Suprapubic skin (tissue), 2 donors: Measurements from ENCODE around the gene MTIF3.

Experiments used
- EP300 ChIP-seq: sonication (generic); formaldehyde crosslinking; IDR thresholded peaks from one replicate; pipeline ENCODE4 v1.6.1; 2017; ENCODE audit warnings: antibody characterized with exemption
- POLR2A ChIP-seq, 2 donors: fragments of 450-650 bp; IDR thresholded peaks; one replicate each; pipeline ENCODE4 v1.6.1; 2017; ENCODE audit warnings: antibody characterized with exemption in 2 of 2, mild to moderate bottlenecking in 2 of 2, moderate library complexity in 2 of 2

DNA sequence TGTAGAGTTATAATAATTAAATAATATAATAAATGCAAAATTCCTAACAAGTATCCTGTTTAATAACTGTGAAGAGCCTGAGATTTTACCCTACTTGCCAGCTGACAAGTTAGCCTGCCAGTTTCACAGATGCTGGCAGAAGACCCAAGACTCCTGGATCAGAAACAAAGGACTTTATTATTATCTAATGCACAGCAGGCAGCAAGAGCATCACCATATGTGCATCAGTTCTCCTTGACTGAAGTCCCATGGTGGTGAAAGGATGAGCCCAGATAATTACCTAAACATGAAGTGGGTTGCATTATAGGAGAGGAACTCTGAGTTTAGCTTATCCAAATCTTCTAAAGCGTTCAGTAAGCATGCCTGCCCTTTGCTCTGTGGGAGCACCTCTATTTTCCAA is 39.1 kb upstream of the MTIF3 start:
- TF ChIP-seq POLR2A (IDR thresholded peaks at IDR 0.05) (no peak), EP300 (no peak)
